NCI-H774 (cell line): Measurements from ENCODE around the gene ZNF599.
"Not testable (repeated sequence)": the region's sequence is repeated elsewhere in the genome, so short reads cannot be mapped to it uniquely, and the experiment has no call there.

Source experiments
- DNase-seq: peaks from one replicate; lab custom pipeline; 2025; lab: John Stamatoyannopoulos, UW

The ZNF599 gene

GRCh38 chr19:34772697-34773554 lies at the start of gene ZNF599:
Gene ZNF599, minus strand, starts transcription at chr19:34773215. Its CDS starts 374 bp downstream, at chr19:34772841.
- peak; percentile 89 for DNase-seq

GRCh38 chr19:34818270-34818669 lies 45.3 kb upstream of the ZNF599 start:
- DNase-seq: no peak

GRCh38 chr19:34816708-34817107 lies 43.7 kb upstream of the ZNF599 start:
- DNase-seq: no peak

- no peak for DNase-seq
These were observed 35.6 kb upstream of the ZNF599 start for GRCh38 chr19:34808566-34808965.

DNA sequence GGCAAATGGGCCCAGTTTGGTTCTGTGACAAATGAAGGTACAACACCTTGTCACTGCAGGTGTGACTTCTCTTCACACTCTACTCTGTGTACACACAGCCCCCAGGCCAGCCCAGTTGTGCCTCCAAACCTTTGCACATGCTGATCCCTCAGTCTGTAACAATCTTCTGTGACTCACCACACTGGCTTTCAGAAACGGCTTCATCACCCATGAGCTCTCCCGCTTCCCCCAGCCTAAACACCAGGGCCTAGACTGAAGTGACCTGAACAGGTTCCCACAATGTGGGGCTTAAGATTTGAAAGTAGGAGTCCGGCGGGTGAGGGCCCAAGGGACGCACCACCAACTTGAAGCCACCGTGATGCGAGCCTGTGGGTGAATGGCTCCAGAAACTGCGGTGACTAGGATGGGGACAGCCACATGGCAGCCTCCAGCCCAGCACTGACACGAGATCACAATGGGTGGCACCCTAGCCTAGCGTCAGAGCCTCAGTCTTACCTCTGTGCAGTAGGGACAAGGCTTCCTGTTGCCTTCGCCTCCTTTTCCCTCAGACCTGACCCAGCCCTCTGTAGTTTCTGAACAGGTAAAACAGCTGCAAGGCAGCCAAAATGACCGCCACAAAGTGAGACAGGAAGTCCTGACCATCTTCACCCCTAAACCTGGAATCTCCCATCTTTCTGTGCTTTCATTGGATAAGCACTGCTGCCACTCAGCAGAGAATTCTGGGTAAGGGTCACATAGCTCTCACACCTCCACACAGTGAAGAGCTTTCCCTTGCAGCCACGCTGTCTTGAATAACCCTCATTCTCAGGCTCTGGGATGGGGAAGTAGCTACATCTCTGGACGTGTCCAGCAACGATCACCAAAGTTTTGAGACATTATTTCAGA lies 34.2 kb upstream of the ZNF599 start:
- DNase-seq: no peak

- DNase-seq: no peak
These were observed 31.1 kb upstream of the ZNF599 start for GRCh38 chr19:34804115-34804514.

DNA sequence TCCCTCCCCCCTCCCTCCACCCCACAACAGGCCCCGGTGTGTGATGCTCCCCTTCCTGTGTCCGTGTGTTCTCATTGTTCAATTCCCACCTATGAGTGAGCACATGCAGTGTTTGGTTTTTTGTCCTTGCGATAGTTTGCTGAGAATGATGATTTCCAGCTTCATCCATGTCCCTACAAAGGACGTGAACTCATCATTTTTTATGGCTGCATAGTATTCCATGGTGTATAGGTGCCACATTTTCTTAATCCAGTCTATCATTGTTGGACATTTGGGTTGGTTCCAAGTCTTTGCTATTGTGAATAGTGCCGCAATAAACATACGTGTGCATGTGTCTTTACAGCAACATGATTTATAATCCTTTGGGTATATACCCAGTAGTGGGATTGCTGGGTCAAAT lies 23.9 kb upstream of the ZNF599 start:
- not testable (repeated sequence) for DNase-seq

DNA sequence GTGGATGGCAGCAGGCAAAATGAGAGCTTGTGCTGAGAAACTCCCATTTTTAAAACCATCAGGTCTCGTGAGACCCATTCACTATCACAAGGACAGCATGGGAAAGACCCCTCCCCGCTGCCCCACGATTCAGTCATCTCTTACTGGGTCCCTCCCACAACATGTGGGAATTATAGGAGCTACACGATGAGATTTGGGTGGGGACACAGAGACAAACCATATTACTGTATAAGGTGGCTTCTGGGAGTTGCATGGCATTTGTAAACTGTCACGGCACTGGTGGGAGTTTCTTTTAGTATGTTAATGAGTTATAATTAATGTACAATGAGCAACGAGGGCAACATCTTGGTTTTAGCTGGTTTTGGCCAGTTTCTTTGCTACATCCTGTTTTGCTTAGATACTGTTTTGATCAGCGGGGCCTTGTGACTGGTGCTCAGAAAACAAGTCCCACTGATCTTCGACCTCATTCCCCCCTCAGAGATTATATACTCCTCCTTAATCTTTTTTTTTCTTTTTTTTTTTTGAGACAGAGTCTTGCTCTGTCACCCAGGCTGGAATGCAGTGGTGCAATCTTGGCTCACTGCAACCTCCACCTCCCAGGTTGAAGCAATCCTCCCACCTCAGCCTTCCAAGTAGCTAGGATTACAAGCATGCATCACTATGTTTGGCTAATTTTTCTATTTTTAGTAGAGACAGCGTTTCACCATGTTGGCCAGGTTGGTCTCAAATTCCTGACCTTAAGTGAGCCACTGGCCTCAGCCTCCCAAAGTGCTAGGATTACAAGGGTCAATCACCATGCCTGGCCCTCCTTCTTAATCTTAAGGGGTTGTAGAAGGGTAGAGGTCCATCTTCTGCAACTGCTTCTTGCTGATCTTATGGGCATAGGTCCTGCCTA lies 21.3 kb upstream of the ZNF599 start:
- no peak for DNase-seq

GRCh38 chr19:34793565-34793964 lies 20.6 kb upstream of the ZNF599 start:
- DNase-seq: no peak

GRCh38 chr19:34788074-34788473 lies 15.1 kb upstream of the ZNF599 start:
- DNase-seq: no peak

- DNase-seq: peak; percentile 8
These were observed 14.2 kb upstream of the ZNF599 start for GRCh38 chr19:34787059-34787824.

- no peak for DNase-seq
These were observed 13.2 kb upstream of the ZNF599 start for GRCh38 chr19:34786236-34786635.

GRCh38 chr19:34779652-34780051 lies 6.6 kb upstream of the ZNF599 start:
- DNase-seq: no peak

DNA sequence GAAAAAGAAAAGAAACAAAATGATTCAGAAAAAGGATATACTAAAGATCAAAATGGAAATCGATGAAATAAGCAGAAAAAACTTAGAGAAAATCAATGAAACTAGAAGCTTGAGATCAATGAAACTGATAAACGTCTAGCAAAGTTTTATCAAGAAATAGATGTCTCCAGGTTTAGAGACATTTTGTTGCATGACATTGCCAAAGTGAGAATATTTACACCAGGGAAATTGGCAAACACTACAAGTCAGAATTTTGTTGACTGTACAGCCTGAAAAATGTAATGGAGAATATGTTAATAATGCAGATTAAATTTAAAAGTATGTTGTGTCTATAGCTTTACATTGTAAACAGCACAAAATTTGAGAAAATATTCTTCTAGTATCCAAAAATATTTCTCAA lies 5.3 kb upstream of the ZNF599 start:
- DNase-seq: no peak

DNA sequence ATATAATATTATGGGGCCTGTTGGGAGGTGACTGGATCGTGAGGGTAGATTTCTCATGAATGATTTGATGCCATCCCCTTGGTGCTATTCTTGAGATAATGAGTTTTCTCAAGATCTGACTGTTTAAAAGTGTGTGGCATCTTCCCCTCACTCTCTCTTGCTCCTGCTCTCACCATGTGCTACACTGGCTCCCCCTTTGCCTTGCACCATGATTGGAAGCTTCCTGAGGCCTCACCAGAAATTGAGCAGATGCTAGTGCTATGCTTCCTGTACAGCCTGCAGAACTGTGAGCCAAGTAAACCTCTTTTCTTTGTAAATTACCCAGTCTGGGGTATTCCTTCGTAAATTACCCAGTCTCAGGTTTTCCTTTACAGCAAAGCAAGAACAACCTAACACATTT lies 1.8 kb upstream of the ZNF599 start:
- no peak for DNase-seq

DNA sequence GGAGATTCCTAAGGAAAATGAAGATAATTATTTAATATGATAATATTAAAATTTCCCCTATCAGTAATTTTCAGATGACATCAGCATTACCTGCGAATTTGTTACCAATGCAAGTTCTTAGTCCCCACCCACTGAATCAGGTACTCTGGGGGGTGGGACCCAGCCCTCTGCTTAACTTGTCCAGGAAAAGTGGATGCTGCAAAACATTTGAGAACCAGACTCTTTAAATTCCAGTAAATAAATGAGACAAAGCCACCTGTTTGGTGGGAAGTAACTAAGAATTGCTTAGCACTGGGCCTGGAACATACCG lies 495 bp upstream of the ZNF599 start:
- DNase-seq: no peak

- DNase-seq: no peak
These were observed 5.1 kb downstream of the ZNF599 start for GRCh38 chr19:34767951-34768350.

- DNase-seq: no peak
These were observed 6.6 kb downstream of the ZNF599 start for GRCh38 chr19:34766386-34766785.

- DNase-seq: no peak
These were observed 13.6 kb downstream of the ZNF599 start for GRCh38 chr19:34759218-34759917.

DNA sequence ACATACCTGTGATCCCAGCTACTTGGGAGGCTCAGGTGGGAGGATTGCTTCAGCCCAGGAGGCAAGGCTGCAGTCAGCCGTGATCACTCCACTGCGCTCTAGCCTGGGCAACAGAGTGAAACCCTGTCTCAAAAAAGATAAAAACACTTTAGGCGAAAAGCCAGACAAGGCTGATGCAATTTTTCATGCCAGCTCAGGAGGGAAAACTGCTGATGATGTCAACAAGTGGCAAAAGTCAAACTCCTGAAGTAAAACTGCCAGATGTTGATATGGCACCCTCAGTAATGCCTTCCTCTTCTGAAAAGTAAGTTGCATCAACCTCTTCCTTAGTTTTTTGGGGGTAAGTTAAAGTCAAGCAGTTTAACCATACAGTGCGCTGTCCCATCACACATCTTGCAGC lies 15.6 kb downstream of the ZNF599 start:
- DNase-seq: no peak
